G401 (cell line): Measurements from ENCODE around the gene STRA6. TPM values are rescaled to one million over a fixed set of nuclear protein-coding genes. Genes with fewer than 3 reads are reported as not detected.

ENCODE experiments used
- DNase-seq: peaks from one replicate; pipeline ENCODE4 v3.0.0-alpha.2; 2015; ENCODE audit warnings: low spot score
- in situ Hi-C: cut with HindIII; loops from 2 replicates; pipeline ENCODE4 v1.10.0; 2016; ENCODE audit warnings: low sequenced_read_pairs, mixed read lengths
- total RNA-seq: library from RNA; depleted of rRNA; stranded (reverse); fragments of >200 nt; shearing (Covaris generic); gene quantifications from 2 replicates; pipeline ENCODE4 v1.2.3, GENCODE V29; 2014; rRNA removed

STRA6 gene
- total RNA-seq = 17.2 and 23.9 TPM in 2 replicates

DNA sequence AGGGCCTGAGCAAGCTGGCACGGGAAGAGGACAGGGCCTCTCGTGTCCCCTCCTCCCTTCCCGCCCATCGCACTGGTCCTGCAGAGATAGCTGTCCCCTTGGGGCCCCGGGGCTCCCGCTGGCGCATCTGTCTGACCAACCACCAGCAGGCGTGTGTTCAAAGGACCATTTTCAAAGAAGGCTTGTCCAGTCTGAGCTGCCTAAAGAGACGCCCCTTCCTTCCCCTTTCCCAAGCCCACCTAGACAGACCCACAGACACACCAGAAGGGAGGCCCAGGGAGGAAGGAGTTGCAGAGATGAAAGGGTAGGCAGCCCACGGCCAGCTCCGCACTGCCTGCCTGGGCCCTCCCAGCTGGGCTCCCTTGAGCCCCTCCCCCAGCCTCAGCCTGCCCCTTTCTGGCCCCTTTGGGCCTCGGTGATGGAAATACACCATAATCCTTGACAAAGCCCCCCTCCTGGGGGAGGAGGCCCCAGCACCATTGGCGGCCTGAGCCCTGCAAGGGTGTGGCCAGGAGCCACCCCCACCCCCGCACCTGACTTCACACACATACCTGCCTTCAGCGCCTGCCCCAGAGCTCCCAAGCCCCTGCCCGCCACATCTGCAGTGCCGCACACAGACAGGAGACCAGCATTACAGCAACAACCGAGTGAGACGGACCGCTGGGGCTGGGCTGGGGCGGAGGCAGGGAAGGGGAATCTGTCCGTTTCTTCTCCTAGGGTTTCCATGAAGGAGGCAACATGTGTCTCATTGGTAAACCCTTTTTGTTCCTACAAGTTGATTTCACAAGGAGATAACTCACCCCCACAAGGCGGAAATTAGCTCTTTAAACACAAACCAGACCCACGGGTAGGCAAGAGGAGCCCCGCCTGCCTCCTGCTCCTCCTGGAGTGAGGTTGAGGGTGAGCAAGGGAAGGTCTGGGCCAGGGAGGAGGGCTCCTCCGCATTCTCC lies at the start of gene STRA6:
Gene STRA6 (minus strand): TSS at position 336 of the 950 bp plus-strand sequence. CDS start 520 bp downstream, outside the sequence.
- DNase-seq = peak; percentile 43
- in situ Hi-C loops = no loop called here

GRCh38 chr15:74252291-74252690 lies 49.7 kb upstream of the STRA6 start:
- DNase-seq = no peak
- in situ Hi-C loops = no loop called here

DNA sequence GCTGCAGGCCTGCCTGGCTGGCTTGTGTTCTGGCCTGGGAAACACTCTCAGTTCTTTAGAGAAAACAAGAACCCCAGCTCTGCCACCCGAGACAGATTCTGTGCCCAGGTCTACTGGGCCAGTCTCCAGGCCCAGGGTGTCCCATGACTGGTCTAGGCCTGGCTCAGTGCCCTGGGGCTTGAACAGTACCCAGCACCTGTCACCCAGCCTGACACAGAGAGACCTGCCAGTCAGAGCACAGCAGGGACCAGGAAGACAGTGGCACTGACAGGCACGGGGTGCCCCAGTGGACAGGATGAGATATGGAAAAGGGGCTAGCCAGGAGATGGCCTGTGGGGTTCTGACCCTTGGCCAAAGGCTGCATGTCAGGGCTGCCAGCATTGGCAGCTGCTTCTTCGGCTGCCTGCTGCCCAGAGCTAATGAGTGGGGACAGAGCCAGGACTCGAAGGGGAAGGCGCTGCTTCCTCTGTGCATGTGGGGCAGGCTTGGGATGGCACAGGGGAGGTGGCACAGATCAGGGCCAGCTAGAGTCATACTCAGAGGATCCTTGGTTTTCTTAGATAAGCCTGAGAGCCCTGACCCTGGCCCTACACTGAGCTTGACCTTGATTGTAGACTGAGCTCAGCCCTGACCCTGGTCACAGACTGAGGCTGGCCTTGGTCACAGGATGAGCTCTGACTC lies 48.7 kb upstream of the STRA6 start:
- peak; percentile 99 for DNase-seq
- in situ Hi-C loops = no loop called here

DNA sequence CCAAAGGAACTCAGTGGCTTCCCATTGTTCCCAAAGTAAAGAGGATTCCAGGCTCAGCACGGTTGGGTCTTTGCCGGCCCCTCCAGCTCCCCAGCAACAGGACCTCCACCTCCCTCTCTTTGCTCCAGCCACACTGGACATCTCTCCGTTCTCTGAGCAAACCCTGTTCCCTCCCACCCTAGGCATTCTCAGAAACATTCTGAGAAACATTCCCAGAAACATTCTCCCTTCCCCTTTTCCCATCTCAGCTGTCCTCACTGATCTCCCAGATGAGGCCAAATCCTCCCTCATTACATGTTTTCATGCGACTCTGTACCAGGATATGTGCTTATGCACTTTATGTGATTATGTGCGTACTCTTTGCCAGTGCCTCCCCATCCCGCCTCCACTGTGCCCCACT lies 47.7 kb upstream of the STRA6 start:
- in situ Hi-C loops = no loop called here
- no peak for DNase-seq

DNA sequence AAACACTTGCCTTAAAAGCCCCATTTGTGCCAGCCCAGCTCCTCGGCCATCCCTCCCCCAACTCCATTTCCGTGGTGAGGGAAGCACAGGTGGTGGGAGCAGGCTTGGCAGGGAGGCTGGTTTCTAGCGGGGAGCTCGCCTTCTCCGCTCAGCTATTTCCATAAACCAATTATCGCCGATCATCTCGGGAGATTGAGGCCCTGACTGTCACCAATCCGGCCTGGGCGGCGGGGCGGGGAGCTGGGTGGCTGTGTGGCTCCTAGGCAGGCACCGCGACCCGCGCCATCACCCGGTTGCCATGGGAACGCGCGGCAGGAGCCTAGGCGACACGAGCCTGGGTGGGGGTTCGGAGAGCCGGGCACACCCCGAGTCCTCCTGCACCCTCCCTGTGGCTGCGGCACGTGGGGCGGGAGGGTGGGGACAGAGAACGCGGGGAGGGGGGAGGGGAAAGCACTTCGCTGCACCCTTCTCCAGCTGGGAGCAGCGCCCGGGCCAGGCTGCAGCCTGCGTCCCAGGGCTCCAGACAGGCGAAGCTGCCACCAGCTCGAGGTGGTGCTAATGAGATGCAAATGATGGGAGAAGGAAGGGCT lies 42.9 kb upstream of the STRA6 start:
- in situ Hi-C loops = no loop called here
- DNase-seq = no peak

- in situ Hi-C loops = no loop called here
- no peak for DNase-seq
Observed at GRCh38 chr15:74244822-74245341, 42.3 kb upstream of the STRA6 start.

DNA sequence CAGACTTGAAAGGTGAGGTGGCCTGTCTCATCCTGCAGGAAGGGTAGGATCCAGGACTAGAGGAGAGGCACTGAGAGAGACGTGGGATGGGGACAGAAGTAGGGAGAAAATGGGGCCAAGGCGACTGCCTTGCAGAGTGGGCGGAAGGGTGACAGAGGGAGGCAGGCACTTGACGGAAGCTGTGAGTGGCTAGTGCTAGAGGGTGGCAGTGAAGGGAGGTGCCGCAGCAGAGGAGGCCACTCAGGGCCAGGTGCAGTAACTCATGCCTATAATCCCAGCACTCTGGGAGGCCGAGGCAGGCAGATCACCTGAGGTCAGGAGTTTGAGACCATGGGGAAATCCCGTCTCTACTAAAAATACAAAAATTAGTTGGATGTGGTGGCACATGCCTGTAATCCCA lies 40.8 kb upstream of the STRA6 start:
- no peak for DNase-seq
- in situ Hi-C loops = no loop called here

DNA sequence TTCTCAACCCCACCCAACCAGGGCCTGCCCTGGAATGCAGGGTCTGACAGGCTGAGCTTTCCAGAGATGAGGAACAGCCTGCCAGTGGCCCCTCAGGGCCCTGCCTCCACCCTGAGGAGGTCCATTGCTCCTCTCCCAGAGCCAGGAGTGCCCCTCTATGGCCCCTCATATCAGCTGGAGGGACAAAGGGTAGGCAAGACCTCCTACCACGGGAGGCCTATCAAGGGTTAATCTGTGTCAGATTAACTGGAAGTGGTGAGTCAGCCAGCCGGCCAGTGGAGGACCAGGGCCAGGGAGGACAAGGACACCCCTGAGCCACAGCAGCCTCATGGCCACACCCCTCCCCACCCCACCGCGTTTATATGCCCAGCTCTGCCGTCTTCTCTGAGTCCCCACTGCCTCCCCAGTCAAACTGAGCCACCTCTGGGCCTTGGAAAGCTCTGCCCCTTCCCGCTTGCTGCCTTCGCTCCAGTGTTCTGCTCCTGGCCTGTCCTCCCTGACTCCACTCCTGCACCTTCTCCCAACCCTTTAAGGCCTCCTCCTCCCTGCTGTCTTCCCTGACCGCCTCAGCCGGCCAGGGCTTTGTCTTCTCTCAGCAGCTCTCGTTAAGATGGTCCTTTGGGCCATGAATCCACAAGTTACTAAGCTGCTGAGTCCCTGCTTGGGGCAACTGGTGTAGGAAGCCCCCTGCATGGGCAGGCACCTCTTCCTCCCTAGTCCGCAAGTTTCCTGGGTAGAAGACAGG lies 40.0 kb upstream of the STRA6 start:
- in situ Hi-C loops = no loop called here
- DNase-seq = no peak

DNA sequence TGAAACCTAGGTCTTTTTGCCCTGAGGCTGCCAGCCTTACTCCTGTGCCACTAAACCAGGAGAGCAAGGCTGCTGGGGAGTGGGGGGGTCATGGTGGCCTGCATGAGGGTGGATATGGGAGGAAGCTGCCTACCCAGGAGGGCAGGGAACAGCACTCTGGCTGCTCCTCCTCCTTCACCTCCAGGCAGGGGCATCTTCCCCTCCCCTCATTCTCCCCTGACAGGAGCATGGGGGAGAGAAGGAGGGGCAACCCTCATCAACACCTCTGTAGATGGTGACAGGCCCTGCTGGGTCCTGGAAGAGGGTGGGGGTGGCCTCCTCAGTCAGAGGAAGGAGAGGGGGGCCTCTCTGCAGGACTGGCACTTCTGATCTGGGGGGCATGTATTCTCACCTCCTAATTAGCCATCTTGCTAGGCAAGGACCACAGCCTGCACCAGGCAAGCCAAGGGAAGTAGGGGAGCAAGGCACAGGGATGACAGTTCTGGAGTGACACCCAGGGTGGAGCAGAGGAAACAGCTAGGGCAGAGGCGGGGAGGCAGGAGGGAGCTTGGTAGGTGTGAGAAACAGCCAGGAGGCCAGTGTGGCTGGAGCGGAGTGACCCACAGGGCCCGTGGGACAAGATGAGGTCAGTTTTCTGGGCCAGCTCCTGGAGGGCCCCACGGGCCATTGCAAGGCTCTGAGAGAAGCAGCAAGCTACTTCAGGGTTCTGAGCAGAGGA lies 38.5 kb upstream of the STRA6 start:
- DNase-seq = no peak
- in situ Hi-C loops = no loop called here

DNA sequence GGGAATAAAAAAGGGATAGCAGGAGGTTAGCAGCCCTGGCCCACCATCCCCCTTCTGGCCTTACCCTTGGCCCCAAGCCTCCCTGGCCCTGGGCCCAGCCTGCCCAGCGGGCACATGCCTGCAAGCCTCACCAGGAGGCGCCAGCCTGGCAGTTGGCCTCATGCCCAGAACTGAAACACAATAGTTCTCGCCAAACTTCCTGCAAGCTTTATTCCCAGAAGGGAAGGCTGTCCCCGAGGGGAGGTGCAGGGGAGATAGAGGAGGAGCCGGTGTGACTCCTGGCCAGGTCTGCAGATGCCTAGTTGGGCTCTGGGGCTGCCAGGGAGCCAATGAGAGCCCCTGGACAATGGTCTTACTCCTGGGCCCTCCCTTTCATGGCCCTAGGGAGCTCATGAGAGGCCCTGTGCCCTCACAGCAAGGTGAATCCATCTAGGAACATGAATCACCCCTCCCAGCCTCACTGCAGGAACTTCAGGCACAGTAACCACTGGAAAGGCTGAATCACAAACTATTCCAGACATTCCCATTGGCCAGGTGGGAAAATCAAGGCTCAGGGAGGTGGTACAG lies 37.5 kb upstream of the STRA6 start:
- in situ Hi-C loops = no loop called here
- DNase-seq = peak; percentile 48

DNA sequence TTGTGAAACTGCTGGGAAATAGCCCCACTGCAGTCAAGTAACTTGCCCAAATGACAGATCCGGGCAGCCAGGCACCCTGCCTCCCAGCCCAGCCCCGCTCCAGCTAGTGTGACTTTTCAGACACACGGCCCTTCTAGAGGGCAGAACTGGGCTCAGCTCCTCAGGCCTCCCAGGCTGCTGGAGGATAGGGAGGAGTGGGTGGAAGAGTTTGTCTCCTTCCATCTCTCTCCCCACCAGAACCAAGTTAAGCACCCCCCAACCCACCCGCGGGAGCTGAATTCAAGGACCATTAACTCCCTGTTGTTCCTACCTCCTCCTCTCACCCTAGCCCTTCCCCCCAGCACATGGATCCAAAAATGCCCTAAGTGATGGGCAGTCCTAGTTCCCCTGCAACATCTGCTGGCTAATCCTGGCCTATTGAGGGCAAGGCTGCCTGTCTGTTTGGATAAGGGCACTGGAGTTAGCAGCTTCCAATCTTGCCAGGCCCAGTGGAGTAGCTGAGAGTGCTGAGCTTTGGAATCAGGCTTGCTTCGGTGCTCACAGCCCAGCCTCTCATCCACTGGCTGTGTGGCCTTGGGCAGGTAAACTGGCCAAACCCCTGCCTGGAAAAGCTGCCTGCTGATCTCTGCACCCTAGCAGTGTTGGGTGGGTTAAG lies 36.6 kb upstream of the STRA6 start:
- no peak for DNase-seq
- in situ Hi-C loops = no loop called here

DNA sequence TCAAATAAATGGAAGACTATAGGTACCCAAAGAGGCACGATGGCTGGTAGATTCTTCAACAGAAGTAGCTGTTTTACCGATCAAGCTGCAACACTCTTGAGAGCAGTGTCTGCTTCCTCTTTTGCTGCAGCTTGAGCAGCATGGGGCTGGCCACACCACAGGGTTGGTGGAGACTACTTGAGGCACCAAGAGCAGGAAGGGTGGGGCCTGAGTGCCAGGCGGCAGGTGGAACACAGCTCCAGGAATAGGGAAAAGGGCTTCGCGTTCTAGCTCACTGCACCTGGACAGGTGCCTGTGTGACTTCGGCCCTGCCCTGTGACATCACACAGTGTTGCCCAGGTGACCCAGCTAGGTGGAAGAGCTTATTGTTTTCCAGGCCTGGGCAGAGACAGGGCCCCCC lies 33.4 kb upstream of the STRA6 start, which contains the start of gene CCDC33:
Gene CCDC33 (plus strand): TSS at position 365 of the 400 bp plus-strand sequence. CDS start 394 bp downstream, outside the sequence.
- in situ Hi-C loops = no loop called here
- DNase-seq = no peak

GRCh38 chr15:74234598-74234875 lies 31.9 kb upstream of the STRA6 start:
- DNase-seq = no peak
- in situ Hi-C loops = no loop called here

GRCh38 chr15:74233851-74234597 lies 31.4 kb upstream of the STRA6 start:
- in situ Hi-C loops = no loop called here
- DNase-seq = no peak

DNA sequence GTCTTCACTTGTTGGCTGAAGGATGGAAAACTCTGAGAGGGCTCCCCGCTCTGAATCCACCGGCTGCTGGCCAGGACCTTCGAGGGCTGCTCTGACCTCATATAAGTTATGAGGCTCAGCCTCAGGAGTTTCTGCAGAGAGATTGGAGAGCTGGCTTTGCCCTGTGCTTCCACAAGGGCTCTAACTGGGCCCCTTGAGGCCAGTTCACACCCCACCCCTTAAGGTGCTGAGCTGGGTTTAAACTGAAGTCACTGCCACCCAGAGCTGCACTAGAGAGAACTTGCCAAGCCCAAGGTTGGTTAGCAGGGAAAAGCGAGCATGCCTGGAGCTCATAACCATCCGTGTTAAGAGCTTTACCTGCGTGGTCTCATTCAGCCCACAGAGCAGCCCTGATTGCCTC lies 30.8 kb upstream of the STRA6 start:
- in situ Hi-C loops = no loop called here
- DNase-seq = no peak

DNA sequence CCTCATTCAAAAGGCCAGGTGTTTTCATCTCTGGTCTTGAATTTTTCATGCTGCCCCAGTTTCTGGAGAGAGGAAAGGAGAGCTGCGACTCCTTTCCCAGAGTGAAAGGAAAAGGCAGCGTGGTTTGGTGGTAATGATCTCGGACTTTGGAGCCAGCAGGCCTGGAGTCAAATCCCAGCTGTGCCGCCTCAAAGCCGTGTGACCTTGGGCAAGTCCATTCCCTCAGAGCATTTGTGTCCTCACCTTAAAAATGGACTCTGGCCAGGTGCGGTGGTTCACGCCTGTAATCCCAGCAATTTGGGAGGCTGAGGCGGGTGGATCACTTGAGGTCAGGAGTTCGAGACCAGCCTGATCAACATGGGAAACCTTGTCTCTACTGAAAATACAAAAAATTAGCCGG lies 28.9 kb upstream of the STRA6 start:
- DNase-seq = no peak
- in situ Hi-C loops = no loop called here

DNA sequence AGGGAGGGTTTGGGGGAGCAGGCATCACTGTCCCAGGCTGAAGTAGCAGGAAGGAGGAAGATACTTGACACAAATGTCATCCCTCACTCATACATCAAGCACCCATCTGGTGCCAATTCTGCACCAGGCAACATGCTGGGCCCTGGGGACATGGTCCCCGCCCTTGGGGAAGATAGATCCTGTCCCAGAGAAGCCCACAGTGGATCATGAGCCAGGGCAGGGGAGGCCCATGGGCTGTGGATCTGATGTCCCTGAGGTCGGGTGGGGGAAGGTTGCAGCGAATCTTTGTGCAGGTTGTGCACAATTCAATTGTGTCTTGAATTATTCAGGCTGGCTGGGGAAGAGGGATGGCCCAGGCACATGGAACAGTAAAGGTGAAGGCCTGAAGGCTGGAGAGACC lies 27.1 kb upstream of the STRA6 start:
- no peak for DNase-seq
- in situ Hi-C loops = no loop called here
